Gastrocnemius medialis (tissue), 4 donors: Measurements from ENCODE around the gene KIF5A. TPM values are rescaled to one million over a fixed set of nuclear protein-coding genes. Genes with fewer than 3 reads are reported as not detected.
A peak's percentile ranks its signal among the peaks of the same experiment; 100 is the strongest.
"Not testable (repeated sequence)": the region's sequence is repeated elsewhere in the genome, so short reads cannot be mapped to it uniquely, and the experiment has no call there.

Experiments used
- ATAC-seq, 2 donors: fragments of 150-250 bp; one replicate each; pipeline ENCODE4 v1.9.1; 2016
- DNase-seq, 2 donors: peaks; one replicate each; pipeline ENCODE4 v3.0.0-alpha.2; 2019
- H3K27ac ChIP-seq, 4 donors: fragments of 200-600 bp; sonication (generic); 1 replicate in 1 of 4; 2 replicates in 3 of 4; pipeline ENCODE4 v1.5.1; 2016 to 2018; ENCODE audit warnings: mild to moderate bottlenecking in 2 of 4, moderate library complexity in 1 of 4
- H3K27me3 ChIP-seq, 3 donors: fragments of 200-600 bp; sonication (generic) in 2 of 3; 1 replicate in 1 of 3; 2 replicates in 2 of 3; pipeline versions ENCODE4 v1.5.1 to v1.6.0; 2016 to 2019; ENCODE audit warnings: mild to moderate bottlenecking in 1 of 3, moderate library complexity in 1 of 3
- H3K36me3 ChIP-seq, 2 donors: fragments of 200-600 bp; sonication (generic) in 1 of 2; one replicate each; pipeline ENCODE4 v1.5.1; 2017 to 2018
- H3K4me1 ChIP-seq, 2 donors: fragments of 200-600 bp; sonication (generic) in 1 of 2; one replicate each; pipeline ENCODE4 v1.5.1; 2016 to 2017; ENCODE audit warnings: mild to moderate bottlenecking in 2 of 2
- H3K4me3 ChIP-seq, 4 donors: fragments of 200-600 bp; sonication (generic) in 3 of 4; 1 replicate in 1 of 4; 2 replicates in 3 of 4; pipeline ENCODE4 v1.5.1; 2016 to 2019; ENCODE audit warnings: mild to moderate bottlenecking in 2 of 4
- H3K9me3 ChIP-seq, 3 donors: fragments of 200-600 bp; sonication (generic) in 2 of 3; 1 replicate in 1 of 3; 2 replicates in 2 of 3; pipeline ENCODE4 v1.5.1; 2016 to 2019
- POLR2A ChIP-seq, 2 donors: fragments of 450-650 bp; IDR thresholded peaks; one replicate each; pipeline ENCODE4 v1.6.1; 2017; ENCODE audit warnings: antibody characterized with exemption in 2 of 2, mild to moderate bottlenecking in 2 of 2, moderate library complexity in 2 of 2
- in situ Hi-C, 4 donors: fragments of 200-750 bp; cut with MboI; loops; one replicate each; pipeline versions ENCODE4 v1.15.0 to v1.8.0; 2017; ENCODE audit warnings: low sequenced_read_pairs in 4 of 4
- intact Hi-C: fragments of 100-400 bp; cut with DNase I; formaldehyde crosslinking; loops from one replicate; pipeline ENCODE4 v1.15.1; 2023; ENCODE audit warnings: low total_unique reads
- total RNA-seq, 4 donors: library from RNA; depleted of rRNA; stranded (reverse); fragments of >200 nt; gene quantifications; one replicate each; pipeline versions ENCODE4 v1.1.0 to v1.2.3, GENCODE V29; 2016
- TF ChIP-seq, protein P1 (sequence below), 5 experiments: fragments of 450-650 bp in 3 of 5; fragments of 200-600 bp in 2 of 5; sonication (generic) in 2 of 5; IDR thresholded peaks in 4 of 5; conservative IDR thresholded peaks in 1 of 5; 1 replicate in 4 of 5; 2 replicates in 1 of 5; pipeline ENCODE4 v1.5.1; 2016 to 2019; ENCODE audit warnings: antibody characterized with exemption in 5 of 5, mild to moderate bottlenecking in 3 of 5, moderate library complexity in 3 of 5

The KIF5A gene
- total RNA-seq, 4 donors from 2014 or later, result 0.09 to 0.36 TPM; not detected in 2

DNA sequence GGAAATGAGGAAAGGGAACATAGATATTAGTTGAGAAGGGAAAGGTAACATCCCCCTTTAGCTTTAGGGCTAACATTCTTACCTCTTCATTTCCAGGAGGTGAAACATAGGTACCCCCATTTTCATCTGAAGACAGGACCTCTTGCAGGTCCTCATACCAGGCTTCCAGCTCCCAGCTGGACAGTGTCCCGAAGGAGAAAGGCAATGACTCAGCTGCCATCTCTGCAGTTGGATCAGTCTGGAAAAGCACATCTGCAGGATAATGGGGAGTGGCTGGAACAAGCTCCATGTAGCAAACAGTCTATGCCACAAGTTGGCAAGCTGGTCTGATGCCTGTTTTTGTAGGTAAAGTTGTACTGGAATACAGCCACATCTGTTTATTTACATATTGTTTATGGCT is 32.7 kb upstream of the KIF5A start:
- no peak for TF ChIP-seq POLR2A (IDR thresholded peaks at IDR 0.05)
- TF ChIP-seq, protein P1, sequence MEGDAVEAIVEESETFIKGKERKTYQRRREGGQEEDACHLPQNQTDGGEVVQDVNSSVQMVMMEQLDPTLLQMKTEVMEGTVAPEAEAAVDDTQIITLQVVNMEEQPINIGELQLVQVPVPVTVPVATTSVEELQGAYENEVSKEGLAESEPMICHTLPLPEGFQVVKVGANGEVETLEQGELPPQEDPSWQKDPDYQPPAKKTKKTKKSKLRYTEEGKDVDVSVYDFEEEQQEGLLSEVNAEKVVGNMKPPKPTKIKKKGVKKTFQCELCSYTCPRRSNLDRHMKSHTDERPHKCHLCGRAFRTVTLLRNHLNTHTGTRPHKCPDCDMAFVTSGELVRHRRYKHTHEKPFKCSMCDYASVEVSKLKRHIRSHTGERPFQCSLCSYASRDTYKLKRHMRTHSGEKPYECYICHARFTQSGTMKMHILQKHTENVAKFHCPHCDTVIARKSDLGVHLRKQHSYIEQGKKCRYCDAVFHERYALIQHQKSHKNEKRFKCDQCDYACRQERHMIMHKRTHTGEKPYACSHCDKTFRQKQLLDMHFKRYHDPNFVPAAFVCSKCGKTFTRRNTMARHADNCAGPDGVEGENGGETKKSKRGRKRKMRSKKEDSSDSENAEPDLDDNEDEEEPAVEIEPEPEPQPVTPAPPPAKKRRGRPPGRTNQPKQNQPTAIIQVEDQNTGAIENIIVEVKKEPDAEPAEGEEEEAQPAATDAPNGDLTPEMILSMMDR (IDR thresholded peaks at IDR 0.05 in 4 of 5, conservative IDR thresholded peaks at IDR 0.05 in 1 of 5), result no peak
- peak; percentile 29 to 74 for DNase-seq
- no peak for ATAC-seq
- in situ Hi-C loops (loop anchor here in 1 of 4 donors (25.0 kb wide), 1 partner anchor 880 kb away; the partner anchor contains the start of genes ATP5F1B and BAZ2A), intact Hi-C loops (no loop called here)
- H3K4me3 ChIP-seq, result peak overlapping the region in 2 of 4 donors; percentile 42 to 80
- no peaks in the 10 kb centered on the region for H3K27me3 ChIP-seq
- peaks cover 38 to 42% of the 10 kb centered on the region in 2 donors for H3K4me1 ChIP-seq
- H3K9me3 ChIP-seq, result no peaks in the 10 kb centered on the region
- peak overlapping the region; percentile 93 to 98 (median 96) for H3K27ac ChIP-seq
- H3K36me3 ChIP-seq, result peaks cover 6 to 54% of the 10 kb centered on the region in 2 donors

DNA sequence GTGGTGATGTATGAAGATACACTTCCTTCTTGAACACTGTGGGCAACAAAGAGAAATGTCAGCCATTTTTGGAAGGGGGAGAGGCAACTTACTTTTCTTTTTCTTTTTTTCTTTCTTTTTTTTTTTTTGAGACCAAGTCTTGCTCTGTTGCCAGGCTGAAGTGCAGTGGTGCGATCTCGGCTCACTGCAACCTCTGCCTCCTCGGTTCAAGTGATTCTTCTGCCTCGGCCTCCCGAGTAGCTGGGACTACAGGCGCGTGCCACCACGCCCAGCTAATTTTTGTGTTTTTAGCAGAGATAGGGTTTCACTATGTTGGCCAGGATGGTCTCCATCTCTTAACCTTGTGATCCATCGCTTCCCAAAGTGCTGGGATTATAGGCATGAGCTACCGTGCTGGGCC is 32.1 kb upstream of the KIF5A start:
- H3K27me3 ChIP-seq, H3K9me3 ChIP-seq, intact Hi-C loops, ATAC-seq, DNase-seq: not testable (repeated sequence)
- Histone ChIP-seq H3K4me3 (peak overlapping the region; percentile 42 to 84 (median 80)), H3K36me3 (peaks cover 6 to 49% of the 10 kb centered on the region in 2 donors), H3K27ac (peak overlapping the region; percentile 93 to 98 (median 96)), H3K4me1 (peaks cover 39 to 43% of the 10 kb centered on the region in 2 donors)
- in situ Hi-C loops, result loop anchor here in 1 of 4 donors (25.0 kb wide), 1 partner anchor 880 kb away; the partner anchor contains the start of genes ATP5F1B and BAZ2A

DNA sequence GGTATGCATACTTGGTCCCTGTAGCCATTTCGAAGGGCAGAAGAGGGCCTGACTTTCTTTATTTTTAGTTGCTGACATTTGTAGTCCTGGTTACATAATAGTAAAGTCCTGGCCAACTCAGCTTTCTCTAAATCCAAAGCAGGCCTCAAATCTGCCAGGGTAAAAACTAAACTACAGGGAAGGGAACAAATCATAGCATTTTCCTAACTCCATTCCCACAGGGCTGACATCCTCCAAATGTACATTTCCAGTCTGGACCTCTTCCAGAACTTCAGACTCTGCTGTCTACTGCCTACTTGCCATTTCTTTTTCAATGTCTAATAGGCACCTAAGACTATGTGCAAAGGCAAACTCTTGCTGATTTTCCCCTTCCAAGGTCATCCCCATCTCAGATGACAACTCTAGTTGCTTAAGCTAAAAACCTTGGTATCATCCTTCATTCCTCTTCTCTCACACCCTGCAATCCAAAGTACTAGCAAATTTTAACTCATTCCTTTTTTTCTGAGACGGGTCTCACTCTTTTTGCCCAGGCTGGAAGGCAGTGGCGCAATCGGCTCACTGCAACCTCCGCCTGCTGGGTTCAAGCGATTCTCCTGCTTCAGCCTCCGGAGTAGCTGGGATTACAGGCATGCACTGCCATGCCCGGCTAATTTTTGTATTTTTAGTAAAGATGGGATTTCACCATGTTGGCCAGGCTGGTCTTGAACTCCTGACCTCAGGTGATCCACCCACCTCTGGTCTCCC is 31.5 kb upstream of the KIF5A start:
- Histone ChIP-seq H3K9me3 (no peaks in the 10 kb centered on the region), H3K36me3 (peaks cover 6 to 42% of the 10 kb centered on the region in 2 donors), H3K4me1 (peaks cover 39 to 44% of the 10 kb centered on the region in 2 donors), H3K4me3 (peak overlapping the region; percentile 79 to 87 (median 82)), H3K27ac (peak overlapping the region; percentile 93 to 98 (median 96)), H3K27me3 (no peaks in the 10 kb centered on the region)
- no peak for TF ChIP-seq POLR2A (IDR thresholded peaks at IDR 0.05)
- TF ChIP-seq, protein P1 (IDR thresholded peaks at IDR 0.05 in 4 of 5, conservative IDR thresholded peaks at IDR 0.05 in 1 of 5), result no peak
- intact Hi-C loops (no loop called here), in situ Hi-C loops (loop anchor here in 1 of 4 donors (25.0 kb wide), 1 partner anchor 881 kb away; the partner anchor contains the start of genes ATP5F1B and BAZ2A)
- no peak for ATAC-seq
- DNase-seq, result no peak

DNA sequence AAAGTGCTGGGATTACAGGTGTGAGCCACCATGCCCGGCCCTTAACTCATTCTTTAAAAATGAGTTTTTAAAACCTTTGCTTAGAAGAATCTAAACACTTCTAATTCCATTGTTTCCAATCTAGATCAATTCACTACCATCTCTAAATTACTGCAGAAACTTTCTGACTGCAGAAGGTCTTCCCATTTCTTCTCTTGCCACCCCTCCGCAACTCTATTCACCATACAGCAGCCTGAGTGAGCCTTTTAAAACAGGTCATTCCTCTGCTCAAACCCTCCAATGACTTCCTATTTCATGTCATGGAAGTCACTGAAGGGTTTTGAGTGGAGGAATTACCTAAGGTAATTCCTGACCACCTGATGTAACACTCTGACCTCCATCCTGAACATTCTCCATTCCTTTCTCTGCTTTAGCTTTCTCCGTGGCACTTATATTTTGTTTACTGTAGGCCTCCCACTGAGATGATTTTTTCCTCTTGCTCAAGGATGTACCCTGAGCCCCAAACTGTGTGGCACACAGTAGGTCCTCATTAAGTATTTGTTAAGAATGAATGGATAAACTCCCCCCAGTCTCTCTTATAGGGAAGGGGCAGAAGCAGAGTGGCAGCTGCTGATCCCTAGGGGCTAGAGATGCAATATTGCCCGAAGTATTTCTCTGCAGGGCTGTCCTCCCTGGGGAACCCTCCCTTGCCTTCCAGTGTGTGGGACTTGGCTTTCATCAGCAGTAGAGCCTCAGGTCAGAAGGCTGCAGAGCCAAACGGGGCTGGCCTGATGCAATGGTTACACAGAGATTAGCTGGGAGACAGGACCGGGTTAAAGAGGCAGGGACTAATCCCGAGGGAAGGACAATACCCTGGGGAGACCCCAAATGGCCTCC is 30.7 kb upstream of the KIF5A start:
- in situ Hi-C loops, result loop anchor here in 1 of 4 donors (25.0 kb wide), 1 partner anchor 882 kb away; the partner anchor contains the start of genes ATP5F1B and BAZ2A
- H3K27me3 ChIP-seq, result no peaks in the 10 kb centered on the region
- DNase-seq (peak in 1 of 2 donors; percentile 58), ATAC-seq (no peak)
- peaks cover 6 to 35% of the 10 kb centered on the region in 2 donors for H3K36me3 ChIP-seq
- peaks cover 48 to 53% of the 10 kb centered on the region in 2 donors for H3K4me1 ChIP-seq
- H3K4me3 ChIP-seq, result peak overlapping the region; percentile 79 to 87 (median 82)
- TF ChIP-seq, protein P1 (IDR thresholded peaks at IDR 0.05 in 4 of 5, conservative IDR thresholded peaks at IDR 0.05 in 1 of 5), result no peak
- no peak for TF ChIP-seq POLR2A (IDR thresholded peaks at IDR 0.05)
- H3K9me3 ChIP-seq, result no peaks in the 10 kb centered on the region
- peak overlapping the region; percentile 93 to 98 (median 96) for H3K27ac ChIP-seq
- intact Hi-C loops, result loop anchor here (1.0 kb wide), 1 partner anchor 89 kb away; no protein-coding TSS in a partner anchor
